Measurements from ENCODE around the gene PLA2G6. TPM values are rescaled to one million over a fixed set of nuclear protein-coding genes. Genes with fewer than 3 reads are reported as not detected.

The PLA2G6 gene
- total RNA-seq, 1 experiment from 2014 or later = 23.4 TPM

GRCh38 chr22:38220163-38220562, 38.5 kb upstream of the PLA2G6 start:
- H3K4me3 ChIP-seq (ENCODE audit: insufficient read depth, low read depth, low read length) = no peak overlapping the region
- no peaks in the 10 kb centered on the region for H3K27me3 ChIP-seq (ENCODE audit: control insufficient read depth, insufficient read depth, low read length)
- peaks cover 1% of the 10 kb centered on the region for H3K36me3 ChIP-seq (replicated peaks; ENCODE audit: control insufficient read depth, insufficient read depth, low read length)
- DNase-seq = no peak

GRCh38 chr22:38219632-38220031, 38.0 kb upstream of the PLA2G6 start:
- no peak overlapping the region for H3K4me3 ChIP-seq (ENCODE audit: insufficient read depth, low read depth, low read length)
- H3K36me3 ChIP-seq (replicated peaks; ENCODE audit: control insufficient read depth, insufficient read depth, low read length) = no peaks in the 10 kb centered on the region; the same call in none of the 2 replicates
- no peaks in the 10 kb centered on the region for H3K27me3 ChIP-seq (ENCODE audit: control insufficient read depth, insufficient read depth, low read length)
- no peak for DNase-seq

- H3K36me3 ChIP-seq (replicated peaks; ENCODE audit: control insufficient read depth, insufficient read depth, low read length) = no peaks in the 10 kb centered on the region; the same call in none of the 2 replicates
- peak; percentile 93 for DNase-seq
- no peak overlapping the region for H3K4me3 ChIP-seq (ENCODE audit: insufficient read depth, low read depth, low read length)
- peaks cover 6% of the 10 kb centered on the region for H3K27me3 ChIP-seq (ENCODE audit: control insufficient read depth, insufficient read depth, low read length)
Observed at GRCh38 chr22:38218661-38219622, 37.3 kb upstream of the PLA2G6 start.

GRCh38 chr22:38215156-38216038, 33.8 kb upstream of the PLA2G6 start:
- H3K4me3 ChIP-seq (ENCODE audit: insufficient read depth, low read depth, low read length) = peak overlapping the region; percentile 14; the same call in 1 of the 2 replicates

GRCh38 chr22:38214302-38215056, 32.8 kb upstream of the PLA2G6 start:
- Histone ChIP-seq H3K36me3 (replicated peaks; ENCODE audit: control insufficient read depth, insufficient read depth, low read length) (no peaks in the 10 kb centered on the region; the same call in 1 of the 2 replicates), H3K27me3 (ENCODE audit: control insufficient read depth, insufficient read depth, low read length) (peaks cover 15% of the 10 kb centered on the region), H3K4me3 (ENCODE audit: insufficient read depth, low read depth, low read length) (peak overlapping the region; percentile 57)
- DNase-seq = peak; percentile 99

More at GRCh38 chr22:38215156-38216038, 33.8 kb upstream of the PLA2G6 start:
- H3K36me3 ChIP-seq (replicated peaks; ENCODE audit: control insufficient read depth, insufficient read depth, low read length) = no peaks in the 10 kb centered on the region; the same call in 1 of the 2 replicates
- H3K27me3 ChIP-seq (ENCODE audit: control insufficient read depth, insufficient read depth, low read length) = peaks cover 15% of the 10 kb centered on the region
- DNase-seq = no peak

GRCh38 chr22:38213990-38214301, 32.3 kb upstream of the PLA2G6 start:
- Histone ChIP-seq H3K36me3 (replicated peaks; ENCODE audit: control insufficient read depth, insufficient read depth, low read length) (no peaks in the 10 kb centered on the region; the same call in 1 of the 2 replicates), H3K4me3 (ENCODE audit: insufficient read depth, low read depth, low read length) (peak overlapping the region; percentile 57; the same call in 1 of the 2 replicates), H3K27me3 (ENCODE audit: control insufficient read depth, insufficient read depth, low read length) (peaks cover 15% of the 10 kb centered on the region)
- peak; percentile 77 for DNase-seq

GRCh38 chr22:38213319-38213989, 31.8 kb upstream of the PLA2G6 start:
- DNase-seq = no peak
- no peak overlapping the region for H3K4me3 ChIP-seq (ENCODE audit: insufficient read depth, low read depth, low read length)
- H3K27me3 ChIP-seq (ENCODE audit: control insufficient read depth, insufficient read depth, low read length) = peaks cover 15% of the 10 kb centered on the region

GRCh38 chr22:38212442-38212841, 30.8 kb upstream of the PLA2G6 start:
- DNase-seq = no peak

More at GRCh38 chr22:38213319-38213989, 31.8 kb upstream of the PLA2G6 start:
- H3K36me3 ChIP-seq (replicated peaks; ENCODE audit: control insufficient read depth, insufficient read depth, low read length) = no peaks in the 10 kb centered on the region; the same call in 1 of the 2 replicates

GRCh38 chr22:38211556-38211955, 29.9 kb upstream of the PLA2G6 start:
- Histone ChIP-seq H3K36me3 (replicated peaks; ENCODE audit: control insufficient read depth, insufficient read depth, low read length) (no peaks in the 10 kb centered on the region; the same call in 1 of the 2 replicates), H3K4me3 (ENCODE audit: insufficient read depth, low read depth, low read length) (no peak overlapping the region), H3K27me3 (ENCODE audit: control insufficient read depth, insufficient read depth, low read length) (peaks cover 15% of the 10 kb centered on the region)
- no peak for DNase-seq

More at GRCh38 chr22:38212442-38212841, 30.8 kb upstream of the PLA2G6 start:
- Histone ChIP-seq H3K27me3 (ENCODE audit: control insufficient read depth, insufficient read depth, low read length) (peaks cover 15% of the 10 kb centered on the region), H3K4me3 (ENCODE audit: insufficient read depth, low read depth, low read length) (no peak overlapping the region), H3K36me3 (replicated peaks; ENCODE audit: control insufficient read depth, insufficient read depth, low read length) (no peaks in the 10 kb centered on the region; the same call in 1 of the 2 replicates)

- no peak overlapping the region for H3K4me3 ChIP-seq (ENCODE audit: insufficient read depth, low read depth, low read length)
- peaks cover 5% of the 10 kb centered on the region for H3K27me3 ChIP-seq (ENCODE audit: control insufficient read depth, insufficient read depth, low read length)
- H3K36me3 ChIP-seq (replicated peaks; ENCODE audit: control insufficient read depth, insufficient read depth, low read length) = no peaks in the 10 kb centered on the region
- DNase-seq = peak; percentile 26
Observed at GRCh38 chr22:38208551-38208968, 26.9 kb upstream of the PLA2G6 start.

- Histone ChIP-seq H3K4me3 (ENCODE audit: insufficient read depth, low read depth, low read length) (no peak overlapping the region), H3K36me3 (replicated peaks; ENCODE audit: control insufficient read depth, insufficient read depth, low read length) (no peaks in the 10 kb centered on the region), H3K27me3 (ENCODE audit: control insufficient read depth, insufficient read depth, low read length) (peaks cover 3% of the 10 kb centered on the region; the same call in 1 of the 2 replicates)
- DNase-seq = peak; percentile 47
Observed at GRCh38 chr22:38207898-38208432, 26.3 kb upstream of the PLA2G6 start.

GRCh38 chr22:38205261-38206128, 23.9 kb upstream of the PLA2G6 start:
- DNase-seq = peak; percentile 34
- no peaks in the 10 kb centered on the region for H3K36me3 ChIP-seq (replicated peaks; ENCODE audit: control insufficient read depth, insufficient read depth, low read length)
- H3K4me3 ChIP-seq (ENCODE audit: insufficient read depth, low read depth, low read length) = no peak overlapping the region
- H3K27me3 ChIP-seq (ENCODE audit: control insufficient read depth, insufficient read depth, low read length) = peaks cover 12% of the 10 kb centered on the region
